Measurements from ENCODE around the gene KRTAP5-6.
"Not testable (repeated sequence)": the region's sequence is repeated elsewhere in the genome, so short reads cannot be mapped to it uniquely, and the experiment has no call there.

The KRTAP5-6 gene

GRCh38 chr11:1662699-1663283 lies 34.2 kb upstream of the KRTAP5-6 start:
- not testable (repeated sequence) for DNase-seq

GRCh38 chr11:1665313-1665712 lies 31.7 kb upstream of the KRTAP5-6 start:
- no peak for DNase-seq

GRCh38 chr11:1667121-1667850 lies 29.7 kb upstream of the KRTAP5-6 start:
- no peak for DNase-seq

GRCh38 chr11:1667906-1668305 lies 29.1 kb upstream of the KRTAP5-6 start:
- no peak for DNase-seq

- no peak for DNase-seq
Measured at GRCh38 chr11:1668911-1669473, 28.0 kb upstream of the KRTAP5-6 start.

GRCh38 chr11:1669546-1670218 lies 27.3 kb upstream of the KRTAP5-6 start:
- DNase-seq: no peak

- DNase-seq: not testable (repeated sequence)
Measured at GRCh38 chr11:1670457-1670856, 26.5 kb upstream of the KRTAP5-6 start.

GRCh38 chr11:1670905-1671371 lies 26.1 kb upstream of the KRTAP5-6 start:
- DNase-seq: no peak

- no peak for DNase-seq
Measured at GRCh38 chr11:1671658-1672057, 25.3 kb upstream of the KRTAP5-6 start.

- DNase-seq: no peak
Measured at GRCh38 chr11:1672613-1673350, 24.2 kb upstream of the KRTAP5-6 start.

- no peak for DNase-seq
Measured at GRCh38 chr11:1673446-1674172, 23.4 kb upstream of the KRTAP5-6 start.

- DNase-seq: no peak
Measured at GRCh38 chr11:1674173-1675131, 22.5 kb upstream of the KRTAP5-6 start.

- DNase-seq: no peak
Measured at GRCh38 chr11:1675536-1676228, 21.3 kb upstream of the KRTAP5-6 start.

- DNase-seq: no peak
Measured at GRCh38 chr11:1676229-1676740, 20.7 kb upstream of the KRTAP5-6 start.

GRCh38 chr11:1679881-1680280 lies 17.1 kb upstream of the KRTAP5-6 start:
- no peak for DNase-seq

GRCh38 chr11:1682225-1682905 lies 14.6 kb upstream of the KRTAP5-6 start:
- DNase-seq: no peak

- not testable (repeated sequence) for DNase-seq
Measured at GRCh38 chr11:1683216-1683615, 13.8 kb upstream of the KRTAP5-6 start.

- DNase-seq: not testable (repeated sequence)
Measured at GRCh38 chr11:1683904-1684572, 13.0 kb upstream of the KRTAP5-6 start.
